Keratinocyte (primary cell): ENCODE data around the gene LSM5. TPM values are rescaled to one million over a fixed set of nuclear protein-coding genes. Genes with fewer than 3 reads are reported as not detected.

Experiments
- DNase-seq: peaks from one replicate; pipeline ENCODE4 v3.0.0-alpha.2; 2011; ENCODE audit warnings: low read depth, missing footprints, low spot score
- FAIRE-seq: peaks from 2 replicates; lab custom pipeline; 2011; peaks lifted over from hg19 to GRCh38; lab: Jason Lieb, UNC
- H2AFZ ChIP-seq: 2 replicates; pipeline ENCODE4 v1.6.0; 2012; ENCODE audit warnings: low read length, control low read depth, inconsistent platforms; ENCODE audit not compliant: control insufficient read depth
- H3K27ac ChIP-seq: 2 replicates; pipeline ENCODE4 v1.5.1; 2011; ENCODE audit warnings: low read length; ENCODE audit not compliant: control insufficient read depth, insufficient read depth
- H3K27me3 ChIP-seq: 3 replicates; pipeline ENCODE4 v1.6.0; 2011; ENCODE audit warnings: low read length; ENCODE audit not compliant: control insufficient read depth, insufficient read depth; ENCODE audit errors: extremely low read depth
- H3K36me3 ChIP-seq, 2 experiments: 2 replicates in 1 of 2; 3 replicates in 1 of 2; pipeline ENCODE4 v1.5.1; 2011; ENCODE audit warnings: low read length in 2 of 2, mild to moderate bottlenecking in 1 of 2; ENCODE audit not compliant: control insufficient read depth in 2 of 2, insufficient read depth in 2 of 2; ENCODE audit errors: extremely low read depth in 1 of 2
- H3K4me1 ChIP-seq: 3 replicates; pipeline ENCODE4 v1.5.1; 2011; ENCODE audit warnings: low read length; ENCODE audit not compliant: control insufficient read depth, insufficient read depth; ENCODE audit errors: extremely low read depth
- H3K4me2 ChIP-seq: 3 replicates; pipeline ENCODE4 v1.6.0; 2011; ENCODE audit warnings: low read depth, low read length; ENCODE audit not compliant: control insufficient read depth, insufficient read depth; ENCODE audit errors: extremely low read depth
- H3K4me3 ChIP-seq, 3 experiments: fragments of 200-600 bp in 1 of 3; sonication (generic) in 1 of 3; 2 replicates in 2 of 3; 3 replicates in 1 of 3; pipeline ENCODE4 v1.5.1; 2011 to 2016; ENCODE audit warnings: low read length in 3 of 3, mild to moderate bottlenecking in 3 of 3, control low read depth in 2 of 3, inconsistent platforms in 1 of 3, low read depth in 1 of 3, mixed read lengths in 1 of 3, mixed run types in 1 of 3, moderate library complexity in 1 of 3; ENCODE audit not compliant: control insufficient read depth in 2 of 3, insufficient read depth in 2 of 3; ENCODE audit errors: extremely low read depth in 1 of 3
- H3K79me2 ChIP-seq: 2 replicates; pipeline ENCODE4 v1.6.0; 2012; ENCODE audit warnings: low read length; ENCODE audit not compliant: control insufficient read depth, insufficient read depth
- H3K9ac ChIP-seq: 3 replicates; pipeline ENCODE4 v1.6.0; 2011; ENCODE audit warnings: low read length; ENCODE audit not compliant: control insufficient read depth, insufficient read depth; ENCODE audit errors: extremely low read depth
- H3K9me1 ChIP-seq: 3 replicates; pipeline ENCODE4 v1.6.0; 2011; ENCODE audit warnings: low read length; ENCODE audit not compliant: control insufficient read depth, insufficient read depth; ENCODE audit errors: extremely low read depth
- H3K9me3 ChIP-seq: 2 replicates; pipeline ENCODE4 v1.5.1; 2012; ENCODE audit warnings: low read depth, low read length; ENCODE audit not compliant: control insufficient read depth
- H4K20me1 ChIP-seq: 3 replicates; pipeline ENCODE4 v1.6.0; 2011; ENCODE audit warnings: low read length; ENCODE audit not compliant: control insufficient read depth, insufficient read depth; ENCODE audit errors: extremely low read depth
- CTCF ChIP-seq, 3 experiments: IDR thresholded peaks in 1 of 3; conservative IDR thresholded peaks in 1 of 3; optimal IDR thresholded peaks in 1 of 3; 2 replicates in 2 of 3; 3 replicates in 1 of 3; pipeline versions ENCODE3 to v1.5.1; 2011; ENCODE audit warnings: low read length in 3 of 3, mild to moderate bottlenecking in 3 of 3, moderate library complexity in 2 of 3, control low read depth in 1 of 3, inconsistent platforms in 1 of 3; ENCODE audit not compliant: insufficient read depth in 2 of 3; ENCODE audit errors: extremely low read depth in 1 of 3
- EZH2 ChIP-seq: IDR thresholded peaks from one replicate; pipeline ENCODE4 v1.6.1; 2012; ENCODE audit warnings: inconsistent platforms, mild to moderate bottlenecking, low read length, moderate library complexity
- dilution Hi-C: fragments of 300-500 bp; cut with MboI; formaldehyde crosslinking; loops from one replicate; pipeline ENCODE4 v1.7.0; 2020; ENCODE audit warnings: low sequenced_read_pairs; ENCODE audit not compliant: extremely low pct_ligation_motif_present
- polyA plus RNA-seq, 5 experiments: library from polyadenylated mRNA; depleted of rRNA in 3 of 5; stranded (reverse) in 3 of 5; stranded (forward) in 1 of 5; unstranded in 1 of 5; fragments of >200 nt; gene quantifications; 1 replicate in 1 of 5; 2 replicates in 3 of 5; 3 replicates in 1 of 5; pipeline versions ENCODE4 v1.2.1 to v1.2.3, GENCODE V29; 2011 to 2012; ENCODE audit warnings: missing spikeins in 2 of 5, low read depth in 1 of 5, low replicate concordance in 1 of 5

Gene LSM5
- polyA plus RNA-seq, 1 donor (not counting 4 experiments of a cell fraction or from before 2014, with no cell fraction given): 90.2 TPM

- dilution Hi-C loops: no loop called here
These were observed 6.1 kb upstream of the LSM5 start for GRCh38 chr7:32496052-32496813.

GRCh38 chr7:32495298-32496051 lies 5.3 kb upstream of the LSM5 start, which contains the start of gene AVL9:
AVL9 (plus strand) TSS chr7:32495489; CDS start chr7:32495710, 221 bp downstream.
- H3K27ac ChIP-seq: peak within 1 kb of the TSS; percentile 90
- no peaks in the 10 kb centered on the region for H4K20me1 ChIP-seq
- peaks cover 49% of the 10 kb centered on the region for H3K79me2 ChIP-seq
- H2AFZ ChIP-seq: peak within 1 kb of the TSS; percentile 98
- peaks cover 4% of the 10 kb centered on the region for H3K4me1 ChIP-seq
- no peak for DNase-seq
- peak within 1 kb of the TSS; percentile 98 to 99 (median 99) for H3K4me3 ChIP-seq
- FAIRE-seq: no peak
- peak within 1 kb of the TSS; percentile 89 for H3K4me2 ChIP-seq
- H3K9me1 ChIP-seq: no peaks in the 10 kb centered on the region
- no peaks in the 10 kb centered on the region for H3K36me3 ChIP-seq
- peak within 1 kb of the TSS; percentile 90 for H3K9ac ChIP-seq
- TF ChIP-seq EZH2 (no peak), CTCF (optimal IDR thresholded peaks at IDR 0.05 in 1 of 3, IDR thresholded peaks at IDR 0.05 in 1 of 3, conservative IDR thresholded peaks at IDR 0.05 in 1 of 3; ENCODE audit: extremely low read depth in 1 of 3, insufficient read depth in 2 of 3, low read length in 3 of 3) (no peak)
- dilution Hi-C loops: no loop called here
- no peaks in the 10 kb centered on the region for H3K9me3 ChIP-seq
- no peaks in the 10 kb centered on the region for H3K27me3 ChIP-seq

More at GRCh38 chr7:32496052-32496813, 6.1 kb upstream of the LSM5 start:
- Histone ChIP-seq H3K36me3 (no peaks in the 10 kb centered on the region), H3K27ac (peak overlapping the region; percentile 87), H4K20me1 (no peaks in the 10 kb centered on the region), H3K79me2 (peaks cover 56% of the 10 kb centered on the region), H3K9me3 (no peaks in the 10 kb centered on the region), H3K27me3 (no peaks in the 10 kb centered on the region), H3K9ac (peak overlapping the region; percentile 90), H3K9me1 (peaks cover 2% of the 10 kb centered on the region), H3K4me2 (peak overlapping the region; percentile 87), H3K4me1 (peaks cover 11% of the 10 kb centered on the region), H2AFZ (peak overlapping the region; percentile 84), H3K4me3 (peak overlapping the region; percentile 96 to 99 (median 98))
- FAIRE-seq: no peak
- TF ChIP-seq EZH2 (no peak), CTCF (optimal IDR thresholded peaks at IDR 0.05 in 1 of 3, IDR thresholded peaks at IDR 0.05 in 1 of 3, conservative IDR thresholded peaks at IDR 0.05 in 1 of 3; ENCODE audit: extremely low read depth in 1 of 3, insufficient read depth in 2 of 3, low read length in 3 of 3) (no peak)
- DNase-seq: no peak
